Upper lobe of left lung (tissue), 4 donors: Measurements from ENCODE around the gene ATG2B.

ENCODE experiments used
- CTCF ChIP-seq, 6 experiments: fragments of 450-650 bp in 4 of 6; fragments of 200-600 bp in 2 of 6; sonication (generic) in 2 of 6; IDR thresholded peaks; one replicate each; pipeline ENCODE4 v1.5.1; 2016 to 2019; ENCODE audit warnings: antibody characterized with exemption in 6 of 6
- POLR2A ChIP-seq, 4 donors: fragments of 450-650 bp; IDR thresholded peaks; one replicate each; pipeline ENCODE4 v1.5.1; 2016 to 2017; ENCODE audit warnings: antibody characterized with exemption in 4 of 4, mild to moderate bottlenecking in 2 of 4
- POLR2AphosphoS5 ChIP-seq, 2 donors: sonication (generic); formaldehyde crosslinking; IDR thresholded peaks; one replicate each; pipeline ENCODE4 v1.5.1; 2017; ENCODE audit warnings: antibody characterized with exemption in 2 of 2

- no peak for TF ChIP-seq CTCF (IDR thresholded peaks at IDR 0.05)
- no peak for TF ChIP-seq POLR2AphosphoS5 (IDR thresholded peaks at IDR 0.05)
- no peak for TF ChIP-seq POLR2A (IDR thresholded peaks at IDR 0.05)
Measured at GRCh38 chr14:96255501-96256366, 107.4 kb downstream of the ATG2B start, which contains the start of gene BDKRB1.
